ENCODE results near the gene MDGA2.

MDGA2 gene

DNA sequence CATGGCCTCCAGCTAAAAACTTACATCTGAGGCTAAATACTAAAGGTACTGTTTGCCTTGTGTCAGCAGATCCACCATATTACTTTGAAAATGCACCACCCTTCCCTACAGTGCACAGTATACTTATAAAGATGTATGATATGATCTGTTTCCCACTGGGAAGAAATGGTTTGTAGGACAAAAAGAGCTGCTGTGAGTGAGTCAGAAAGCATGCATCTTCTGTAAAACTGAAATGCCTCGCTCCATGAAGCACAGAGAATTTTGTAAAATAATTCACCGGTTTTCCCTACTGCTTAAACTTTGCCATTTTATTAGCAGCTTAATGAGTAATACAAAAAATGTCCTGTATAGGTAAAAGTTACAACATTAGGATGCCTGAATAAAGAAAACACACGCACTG lies 68.8 kb downstream of the MDGA2 start:
- TF ChIP-seq, protein P1, sequence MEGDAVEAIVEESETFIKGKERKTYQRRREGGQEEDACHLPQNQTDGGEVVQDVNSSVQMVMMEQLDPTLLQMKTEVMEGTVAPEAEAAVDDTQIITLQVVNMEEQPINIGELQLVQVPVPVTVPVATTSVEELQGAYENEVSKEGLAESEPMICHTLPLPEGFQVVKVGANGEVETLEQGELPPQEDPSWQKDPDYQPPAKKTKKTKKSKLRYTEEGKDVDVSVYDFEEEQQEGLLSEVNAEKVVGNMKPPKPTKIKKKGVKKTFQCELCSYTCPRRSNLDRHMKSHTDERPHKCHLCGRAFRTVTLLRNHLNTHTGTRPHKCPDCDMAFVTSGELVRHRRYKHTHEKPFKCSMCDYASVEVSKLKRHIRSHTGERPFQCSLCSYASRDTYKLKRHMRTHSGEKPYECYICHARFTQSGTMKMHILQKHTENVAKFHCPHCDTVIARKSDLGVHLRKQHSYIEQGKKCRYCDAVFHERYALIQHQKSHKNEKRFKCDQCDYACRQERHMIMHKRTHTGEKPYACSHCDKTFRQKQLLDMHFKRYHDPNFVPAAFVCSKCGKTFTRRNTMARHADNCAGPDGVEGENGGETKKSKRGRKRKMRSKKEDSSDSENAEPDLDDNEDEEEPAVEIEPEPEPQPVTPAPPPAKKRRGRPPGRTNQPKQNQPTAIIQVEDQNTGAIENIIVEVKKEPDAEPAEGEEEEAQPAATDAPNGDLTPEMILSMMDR (conservative IDR thresholded peaks at IDR 0.05) = no peak

DNA sequence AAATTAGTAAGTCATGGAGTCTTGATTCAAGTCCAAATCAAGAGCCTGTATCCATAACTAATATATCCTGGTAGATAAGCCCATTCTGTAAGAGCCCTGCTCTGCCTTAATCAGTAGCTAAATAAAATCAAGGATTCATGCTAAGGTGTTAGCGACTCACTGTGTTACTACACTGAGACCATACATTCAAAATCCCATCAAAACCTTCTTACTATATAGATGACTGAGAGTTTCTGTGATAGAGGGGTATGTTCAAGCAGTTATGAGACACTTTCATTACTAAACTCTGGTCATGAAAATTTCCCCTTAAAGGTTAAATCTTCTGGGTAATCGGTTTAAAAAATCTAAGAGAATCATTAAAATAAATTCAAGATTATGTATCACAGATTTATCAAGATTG lies 78.5 kb downstream of the MDGA2 start:
- no peak overlapping the region for H3K27ac ChIP-seq
- TF ChIP-seq, protein P1 (conservative IDR thresholded peaks at IDR 0.05) = no peak

More for the DNA sequence above, 68.8 kb downstream of the MDGA2 start:
- no peak overlapping the region for H3K27ac ChIP-seq

DNA sequence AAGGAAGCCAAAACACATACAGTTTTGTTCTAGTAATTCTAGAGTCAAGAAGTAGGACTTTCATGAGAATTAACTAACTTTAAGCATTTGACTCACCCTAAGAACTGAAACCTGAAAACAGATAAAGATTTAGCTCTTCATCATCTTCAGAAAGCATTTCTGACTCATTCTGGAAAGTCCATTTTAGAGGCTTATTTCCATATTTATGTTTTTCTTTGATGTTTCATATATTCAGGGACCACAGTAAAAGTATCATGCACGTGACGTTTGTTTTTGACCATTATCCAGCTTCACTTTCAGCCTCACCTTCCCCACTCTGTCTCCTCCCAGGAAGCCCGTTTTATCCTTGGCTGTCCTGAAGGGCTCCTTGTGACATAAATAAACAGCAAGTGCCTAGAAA lies 79.2 kb downstream of the MDGA2 start:
- H3K27ac ChIP-seq = no peak overlapping the region
- TF ChIP-seq, protein P1 (conservative IDR thresholded peaks at IDR 0.05) = no peak

DNA sequence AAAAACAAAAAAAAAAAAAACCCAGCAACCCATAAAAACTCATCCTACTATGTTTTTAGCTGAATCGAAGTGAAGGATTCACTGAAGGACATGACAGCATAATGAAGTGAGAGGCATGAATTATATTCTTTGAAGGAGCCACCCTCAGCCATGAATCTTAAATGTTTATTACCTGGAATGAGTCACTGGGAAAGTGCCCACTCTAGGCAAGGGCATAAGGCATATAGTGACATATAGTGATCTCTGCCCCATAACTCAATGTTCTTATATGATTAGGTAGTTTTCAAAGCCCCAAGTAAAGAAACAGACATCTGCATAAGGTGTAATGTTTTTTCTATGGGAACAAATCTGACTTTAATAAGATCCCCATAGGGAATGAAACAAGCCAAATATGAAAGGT lies 79.9 kb downstream of the MDGA2 start:
- TF ChIP-seq, protein P1 (conservative IDR thresholded peaks at IDR 0.05) = no peak
- H3K27ac ChIP-seq = no peak overlapping the region

DNA sequence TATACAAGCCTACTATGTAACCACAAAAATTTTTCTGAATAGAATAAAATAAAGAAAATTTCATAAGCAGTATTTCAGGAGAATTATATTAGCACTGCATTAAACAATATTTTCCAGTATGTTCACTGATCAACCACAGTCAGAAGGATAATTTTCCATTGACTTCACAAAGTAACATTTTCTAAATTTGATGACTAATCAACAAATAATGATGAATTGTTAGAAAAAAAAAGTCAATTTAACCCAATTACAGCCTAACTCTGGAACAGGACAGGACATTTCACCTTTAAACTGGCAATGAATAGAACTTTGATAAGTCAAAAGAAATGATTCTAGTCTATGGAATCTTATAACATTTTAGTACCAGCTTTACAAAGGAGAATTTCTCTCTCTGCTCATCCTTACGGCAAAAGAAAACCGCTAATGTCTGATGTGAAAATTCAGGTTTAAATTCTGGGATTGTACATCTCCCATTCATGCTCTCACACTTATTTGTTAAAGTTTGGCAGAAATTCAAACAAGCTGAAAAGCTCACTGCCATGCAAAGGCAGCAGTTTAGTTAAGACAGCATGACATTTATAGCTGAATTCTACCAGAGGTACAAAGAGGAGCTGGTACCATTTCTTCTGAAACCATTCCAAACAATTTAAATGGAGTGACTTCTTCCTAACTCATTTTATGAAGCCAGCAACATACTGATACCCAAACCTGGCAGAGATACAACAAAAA lies 84.5 kb downstream of the MDGA2 start:
- TF ChIP-seq, protein P1 (conservative IDR thresholded peaks at IDR 0.05) = no peak
- no peak overlapping the region for H3K27ac ChIP-seq

DNA sequence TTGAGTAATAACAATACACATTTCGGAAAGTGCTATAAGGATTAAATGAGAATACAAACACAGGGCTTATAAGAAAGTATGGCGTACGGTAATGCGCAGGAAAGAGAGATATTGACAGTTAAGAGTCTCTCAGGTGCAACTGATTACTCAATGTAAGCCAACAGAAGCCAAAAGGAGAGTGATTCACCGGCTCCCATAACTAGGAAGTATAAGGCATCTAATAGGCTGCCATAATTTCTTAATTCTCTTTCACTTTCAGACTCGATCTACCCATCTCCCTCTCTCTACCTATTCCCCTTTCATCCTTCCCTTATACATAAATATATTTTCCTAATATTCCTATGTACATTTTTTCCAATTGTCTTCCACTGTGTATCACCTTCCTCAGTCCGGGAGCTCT lies 90.0 kb downstream of the MDGA2 start:
- TF ChIP-seq, protein P1 (conservative IDR thresholded peaks at IDR 0.05) = no peak
- H3K27ac ChIP-seq = no peak overlapping the region

DNA sequence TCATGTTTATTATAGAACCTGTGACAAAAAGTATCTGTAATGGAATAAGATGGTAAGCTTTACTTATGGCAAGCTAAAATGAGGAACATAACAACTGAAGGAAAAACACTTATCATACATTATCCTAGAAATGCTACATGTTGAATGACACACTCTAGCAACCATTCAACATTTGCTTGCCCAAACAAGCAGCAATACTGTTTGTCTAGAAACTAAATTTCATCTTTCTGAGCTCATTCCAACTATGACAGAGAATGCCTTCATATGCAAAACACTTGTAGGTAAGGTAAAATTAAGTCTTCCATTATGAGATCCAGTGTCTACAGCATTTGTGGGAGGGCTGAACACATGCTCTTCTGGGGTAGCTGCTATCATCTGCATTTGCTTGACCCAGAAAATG lies 108.1 kb downstream of the MDGA2 start:
- TF ChIP-seq, protein P1 (conservative IDR thresholded peaks at IDR 0.05) = no peak
- no peak overlapping the region for H3K27ac ChIP-seq

Data from VCaP (cell line).